ENCODE results near the gene SDC4. TPM values are rescaled to one million over a fixed set of nuclear protein-coding genes. Genes with fewer than 3 reads are reported as not detected.

SDC4 gene
- total RNA-seq, 2 experiments from 2014 or later, result 21.1 to 22.0 TPM

GRCh38 chr20:45374966-45375365 lies 26.7 kb upstream of the SDC4 start:
- no peak overlapping the region for H3K27ac Mint-ChIP-seq
- POLR2A ChIA-PET, result interaction anchor here (0.6 to 3.6 kb wide), 6 partner anchors 9 to 91 kb away, joined by 3 to 35 read pairs (median 3); partner anchors contain the start of gene SYS1

DNA sequence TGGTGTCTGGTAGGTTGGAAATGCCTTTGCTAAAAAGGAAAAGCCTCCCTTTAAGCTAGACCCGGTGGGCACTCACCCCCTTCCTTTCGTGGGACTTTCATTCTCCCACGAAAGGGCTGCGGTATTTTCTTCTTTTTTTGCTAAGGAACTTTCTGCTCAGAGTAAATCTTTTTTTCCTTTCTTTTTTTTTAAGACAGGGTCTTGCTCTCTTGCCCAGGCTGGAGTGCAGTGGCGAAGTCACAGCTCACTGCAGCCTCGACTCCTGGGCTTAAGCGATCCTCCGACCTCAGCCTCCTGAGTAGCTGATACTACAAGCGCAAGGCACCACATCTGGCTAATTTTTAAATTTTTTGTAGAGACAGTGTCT lies 25.9 kb upstream of the SDC4 start:
- peaks cover 24% of the 10 kb centered on the region for H3K4me1 Mint-ChIP-seq (ENCODE audit: low read depth)
- ChIA-PET CTCF (interaction anchor here (0.7 to 24.4 kb wide), 42 partner anchors 8 to 412 kb away, joined by 3 to 549 read pairs (median 6); partner anchors contain the start of genes DBNDD2, PIGT, SDC4 and SYS1), POLR2A (interaction anchor here (0.7 to 3.6 kb wide), 14 partner anchors 10 to 92 kb away, joined by 3 to 35 read pairs (median 4); partner anchors contain the start of genes PIGT and SYS1)
- peaks cover 2% of the 10 kb centered on the region for H3K36me3 Mint-ChIP-seq (ENCODE audit: low read depth)
- H3K27me3 Mint-ChIP-seq, result no peaks in the 10 kb centered on the region
- ATAC-seq, result no peak
- H3K27ac Mint-ChIP-seq, result peak overlapping the region; percentile 83
- DNase-seq, result no peak
- H3K9me3 Mint-ChIP-seq, result no peaks in the 10 kb centered on the region
- TF ChIP-seq, protein P1, sequence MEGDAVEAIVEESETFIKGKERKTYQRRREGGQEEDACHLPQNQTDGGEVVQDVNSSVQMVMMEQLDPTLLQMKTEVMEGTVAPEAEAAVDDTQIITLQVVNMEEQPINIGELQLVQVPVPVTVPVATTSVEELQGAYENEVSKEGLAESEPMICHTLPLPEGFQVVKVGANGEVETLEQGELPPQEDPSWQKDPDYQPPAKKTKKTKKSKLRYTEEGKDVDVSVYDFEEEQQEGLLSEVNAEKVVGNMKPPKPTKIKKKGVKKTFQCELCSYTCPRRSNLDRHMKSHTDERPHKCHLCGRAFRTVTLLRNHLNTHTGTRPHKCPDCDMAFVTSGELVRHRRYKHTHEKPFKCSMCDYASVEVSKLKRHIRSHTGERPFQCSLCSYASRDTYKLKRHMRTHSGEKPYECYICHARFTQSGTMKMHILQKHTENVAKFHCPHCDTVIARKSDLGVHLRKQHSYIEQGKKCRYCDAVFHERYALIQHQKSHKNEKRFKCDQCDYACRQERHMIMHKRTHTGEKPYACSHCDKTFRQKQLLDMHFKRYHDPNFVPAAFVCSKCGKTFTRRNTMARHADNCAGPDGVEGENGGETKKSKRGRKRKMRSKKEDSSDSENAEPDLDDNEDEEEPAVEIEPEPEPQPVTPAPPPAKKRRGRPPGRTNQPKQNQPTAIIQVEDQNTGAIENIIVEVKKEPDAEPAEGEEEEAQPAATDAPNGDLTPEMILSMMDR (IDR thresholded peaks at IDR 0.05), result peak; percentile 47
- peak overlapping the region; percentile 77 for H3K4me3 Mint-ChIP-seq
- intact Hi-C loops (cut with micrococcal nuclease), result loop anchor here (1.0 to 2.0 kb wide), 2 partner anchors 62 to 75 kb away; no protein-coding TSS in a partner anchor

More at GRCh38 chr20:45374966-45375365, 26.7 kb upstream of the SDC4 start:
- ATAC-seq, result no peak
- Mint-ChIP-seq H3K4me1 (ENCODE audit: low read depth) (peaks cover 24% of the 10 kb centered on the region), H3K4me3 (no peak overlapping the region), H3K36me3 (ENCODE audit: low read depth) (peaks cover 2% of the 10 kb centered on the region), H3K27me3 (no peaks in the 10 kb centered on the region), H3K9me3 (no peaks in the 10 kb centered on the region)
- TF ChIP-seq, protein P1 (IDR thresholded peaks at IDR 0.05), result no peak
- CTCF ChIA-PET, result interaction anchor here (1.2 to 24.4 kb wide), 10 partner anchors 13 to 81 kb away, joined by 3 to 549 read pairs (median 19); partner anchors contain the start of genes PIGT and SYS1
- no peak for DNase-seq
- intact Hi-C loops (cut with micrococcal nuclease), result loop anchor here (1.0 to 2.0 kb wide), 2 partner anchors 61 to 74 kb away; no protein-coding TSS in a partner anchor

DNA sequence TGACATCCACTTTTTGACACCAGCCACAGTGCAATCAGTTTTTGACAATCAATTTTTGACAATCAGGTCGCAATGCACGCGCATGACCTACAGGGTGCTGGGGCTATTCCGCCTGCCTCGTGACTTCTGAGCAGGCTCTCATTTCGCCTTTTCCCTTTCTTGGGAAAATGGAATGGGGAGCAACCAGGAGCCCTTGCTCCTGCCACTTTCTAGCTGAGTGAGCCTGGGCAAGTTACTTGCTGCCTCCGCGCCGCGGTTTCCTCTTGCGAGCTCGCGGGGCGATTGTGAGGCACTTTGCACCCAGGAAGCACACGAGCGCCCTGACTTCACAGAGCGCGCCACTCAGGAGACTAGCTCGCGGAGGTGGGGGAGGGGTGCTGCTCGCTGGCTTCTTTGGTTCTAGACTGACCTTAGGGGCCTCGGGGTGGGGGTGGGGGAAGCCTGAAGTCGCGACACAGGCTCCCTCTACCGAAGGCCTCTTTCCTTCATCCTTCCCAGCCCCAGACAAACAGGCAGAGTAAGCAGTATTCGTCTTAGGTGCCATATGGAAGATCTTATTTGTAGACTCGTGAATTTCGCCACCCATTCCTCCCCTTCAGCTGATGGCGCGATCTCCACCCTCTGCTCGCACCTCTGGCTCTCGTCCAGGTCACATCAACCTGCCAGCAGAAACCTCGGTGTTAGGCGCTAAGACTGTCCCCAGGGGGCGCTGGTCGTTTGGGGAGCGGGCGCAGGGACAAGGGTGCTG lies 25.3 kb upstream of the SDC4 start:
- DNase-seq (peak; percentile 93), ATAC-seq (peak; percentile 93)
- TF ChIP-seq, protein P1 (IDR thresholded peaks at IDR 0.05), result peak; percentile 96
- intact Hi-C loops (cut with micrococcal nuclease), result loop anchor here (1.0 to 2.0 kb wide), 2 partner anchors 63 to 75 kb away; no protein-coding TSS in a partner anchor
- CTCF ChIA-PET, result interaction anchor here (0.7 to 24.4 kb wide), 45 partner anchors 9 to 412 kb away, joined by 3 to 549 read pairs (median 6); partner anchors contain the start of genes DBNDD2, PIGT, SDC4 and SYS1
- Mint-ChIP-seq H3K4me1 (ENCODE audit: low read depth) (peaks cover 29% of the 10 kb centered on the region), H3K36me3 (ENCODE audit: low read depth) (peaks cover 2% of the 10 kb centered on the region), H3K27me3 (no peaks in the 10 kb centered on the region), H3K4me3 (peak overlapping the region; percentile 77), H3K9me3 (no peaks in the 10 kb centered on the region), H3K27ac (peak overlapping the region; percentile 83)
- POLR2A ChIA-PET, result interaction anchor here (0.7 to 3.6 kb wide), 21 partner anchors 9 to 92 kb away, joined by 3 to 35 read pairs (median 3); partner anchors contain the start of genes DBNDD2, PIGT and SYS1

DNA sequence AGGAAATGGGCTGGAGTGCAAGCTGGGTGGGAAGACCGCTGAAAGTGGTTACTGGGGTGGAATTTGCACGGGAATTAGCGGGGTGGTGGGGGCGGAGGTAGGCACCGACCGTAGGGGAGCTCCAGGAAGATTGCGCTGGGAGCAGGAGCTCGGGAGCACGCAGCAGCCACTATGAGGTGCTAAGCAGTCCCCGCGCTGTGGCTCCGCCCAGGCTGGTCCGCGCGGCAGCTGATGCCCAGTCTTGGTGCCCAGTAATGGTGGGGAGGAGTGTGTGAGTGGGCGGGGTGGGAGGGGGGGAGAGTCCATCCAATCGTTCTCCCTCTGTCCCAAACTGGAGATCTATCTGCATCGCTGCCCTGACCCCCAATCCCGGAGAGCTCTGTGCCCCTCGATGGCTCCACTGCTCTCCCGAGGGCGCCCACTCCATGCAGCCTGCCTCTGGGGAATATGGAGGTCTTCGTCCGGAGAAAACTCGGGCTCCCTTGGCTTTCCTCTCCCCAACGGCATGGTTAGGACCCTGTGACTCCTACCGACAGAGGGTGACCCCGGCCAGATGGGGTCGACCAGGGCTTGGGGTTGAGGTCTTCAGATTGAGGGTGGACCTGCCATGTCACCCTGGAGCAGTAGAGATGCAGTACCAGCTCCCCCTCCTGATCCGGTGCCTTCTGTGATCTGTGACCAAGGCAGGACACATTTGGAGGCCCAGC lies 24.6 kb upstream of the SDC4 start:
- ATAC-seq (no peak), DNase-seq (no peak)
- ChIA-PET POLR2A (interaction anchor here (0.7 to 3.6 kb wide), 12 partner anchors 9 to 72 kb away, joined by 3 to 35 read pairs (median 4); partner anchors contain the start of genes DBNDD2, PIGT and SYS1), CTCF (interaction anchor here (0.9 to 24.4 kb wide), 30 partner anchors 9 to 398 kb away, joined by 3 to 549 read pairs (median 8); partner anchors contain the start of genes DBNDD2, PIGT, SDC4 and SYS1)
- H3K27me3 Mint-ChIP-seq, result no peaks in the 10 kb centered on the region
- TF ChIP-seq, protein P1 (IDR thresholded peaks at IDR 0.05), result no peak
- intact Hi-C loops (cut with micrococcal nuclease), result no loop called here
- H3K4me1 Mint-ChIP-seq (ENCODE audit: low read depth), result peaks cover 36% of the 10 kb centered on the region
- no peaks in the 10 kb centered on the region for H3K9me3 Mint-ChIP-seq
- H3K27ac Mint-ChIP-seq, result peak overlapping the region; percentile 83
- peak overlapping the region; percentile 77 for H3K4me3 Mint-ChIP-seq
- H3K36me3 Mint-ChIP-seq (ENCODE audit: low read depth), result peaks cover 9% of the 10 kb centered on the region

All from activated CD8-positive, alpha-beta T cell treated with anti-CD3 and anti-CD28 coated beads for 36 hours (primary cell).